Renal cortex interstitium (tissue), 11 donors: ENCODE data around the gene DISP3. TPM values are rescaled to one million over a fixed set of nuclear protein-coding genes. Genes with fewer than 3 reads are reported as not detected.

ENCODE experiments used
- DNase-seq, 11 donors: peaks; one replicate each; pipeline ENCODE4 v3.0.0-alpha.2; 2013; ENCODE audit warnings: low read depth in 9 of 11, low spot score in 4 of 11; ENCODE audit errors: extremely low read depth in 1 of 11
- polyA plus RNA-seq, 3 donors: library from polyadenylated mRNA; unstranded; fragments of 120-200 nt; gene quantifications; one replicate each; pipeline ENCODE4 v1.2.1, GENCODE V29; 2013; ENCODE audit not compliant: insufficient read length in 3 of 3

DISP3 gene
- polyA plus RNA-seq, 3 donors, result 0.72 to 2.1 (median 1.8) TPM

DNA sequence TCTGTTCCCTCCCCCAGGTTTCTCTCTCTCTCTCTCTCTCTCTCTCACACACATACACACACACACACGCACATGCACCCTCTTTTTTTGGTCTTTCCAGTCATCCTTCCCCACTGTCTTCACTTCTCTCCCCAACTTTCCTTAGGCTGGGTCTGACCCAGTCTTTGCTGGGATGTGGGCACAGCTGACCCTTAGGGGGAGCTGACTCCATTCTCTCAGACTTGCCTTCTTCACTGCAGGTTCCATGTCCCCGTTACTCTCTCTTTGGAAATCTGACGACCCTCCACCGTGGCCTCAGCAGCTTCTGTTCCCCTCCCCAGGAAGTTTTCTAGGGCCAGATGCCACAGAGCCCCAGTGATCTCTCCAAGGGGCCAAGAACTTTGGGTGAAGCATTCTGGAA, 2.1 kb downstream of the DISP3 start:
- no peak for DNase-seq

DNA sequence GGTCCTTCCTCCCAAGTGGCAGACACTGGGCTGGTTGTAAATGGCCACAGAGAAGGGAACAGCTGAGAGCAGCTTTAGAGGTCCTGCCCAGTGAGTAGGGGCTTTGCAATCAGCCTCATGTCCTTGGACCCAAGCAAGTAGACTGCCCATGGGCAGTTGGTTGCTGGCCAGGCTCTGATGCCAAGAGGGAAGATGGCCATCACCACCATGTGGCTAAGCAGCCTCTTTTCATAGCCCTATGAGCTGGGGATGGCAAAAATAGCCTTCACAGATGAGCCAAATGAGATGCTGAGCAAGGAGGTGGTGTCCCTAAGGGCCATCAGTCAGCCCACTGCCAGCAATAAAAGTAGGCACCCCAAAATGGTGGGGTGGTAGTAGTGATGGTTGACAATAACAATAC, 3.2 kb downstream of the DISP3 start:
- no peak for DNase-seq

DNA sequence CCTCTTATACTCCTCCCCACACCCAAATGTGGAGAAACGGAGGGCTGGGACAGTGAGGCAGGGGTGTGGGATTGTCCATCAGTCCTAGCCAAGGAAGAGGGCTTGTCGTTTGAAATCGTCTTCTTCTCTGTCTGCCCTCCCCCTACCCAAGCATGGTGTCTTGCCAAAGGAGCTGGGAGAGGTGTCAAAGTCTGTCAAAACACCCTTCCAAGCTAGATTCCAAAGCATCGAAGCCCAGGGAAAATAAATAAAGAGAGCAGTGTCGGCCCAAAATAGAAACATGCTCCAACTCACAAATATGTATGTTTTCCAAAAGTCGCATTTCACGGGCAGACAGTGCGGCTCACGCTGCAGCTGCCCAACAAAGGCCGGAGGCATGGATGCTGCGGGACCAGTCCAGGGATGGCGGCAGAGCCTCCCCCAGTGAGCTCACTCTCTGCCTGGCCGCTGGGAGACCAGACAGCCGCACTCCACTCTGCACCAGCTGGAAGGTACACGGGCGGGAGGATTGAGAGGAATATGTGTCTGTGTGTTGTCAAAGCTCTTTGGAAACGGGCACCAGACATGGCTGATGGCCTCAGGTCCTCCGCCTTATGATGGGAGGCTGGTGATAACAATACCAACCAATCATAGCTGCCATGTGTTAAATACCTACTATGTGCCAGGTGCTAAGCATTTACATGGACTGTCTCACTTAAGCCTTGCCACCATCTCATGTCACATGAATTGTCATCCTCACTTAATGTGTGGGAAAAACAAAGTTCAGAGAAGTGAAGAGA, 3.9 kb downstream of the DISP3 start:
- DNase-seq, result no peak

DNA sequence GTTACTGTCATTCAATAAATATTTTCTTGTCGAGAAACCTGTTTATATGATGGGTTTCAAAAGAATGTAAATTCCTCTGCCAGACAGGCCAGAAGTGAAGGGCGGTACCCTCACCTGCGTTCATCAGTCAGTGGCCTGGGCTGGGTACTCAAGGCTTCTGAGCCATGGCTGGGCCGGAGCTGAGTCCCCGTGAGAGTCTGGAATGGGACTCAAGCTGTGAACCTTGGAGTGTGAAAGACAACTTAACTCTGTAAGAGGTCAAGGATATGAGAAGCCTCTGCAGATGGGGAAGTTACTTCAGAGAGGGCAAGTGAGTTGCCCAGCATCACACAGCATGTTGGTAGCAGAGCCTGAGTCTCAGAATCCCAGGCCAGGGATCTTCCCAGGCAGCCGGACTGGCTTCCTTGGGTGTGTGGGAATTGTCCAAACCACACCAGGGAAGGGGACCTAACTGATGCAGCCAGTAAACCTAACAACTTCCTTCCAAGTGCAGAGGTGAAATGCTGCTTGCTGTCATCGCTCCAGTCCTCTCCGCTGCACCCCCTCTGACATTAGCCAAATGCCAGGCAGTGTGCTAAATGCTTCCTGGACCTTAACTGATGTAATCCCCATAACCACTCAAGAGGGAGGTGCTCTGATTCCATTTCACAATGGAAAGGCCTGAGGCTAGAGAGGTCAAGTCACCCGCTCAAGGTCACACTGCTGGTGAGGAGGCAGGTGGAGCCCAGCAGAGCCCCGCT, 4.8 kb downstream of the DISP3 start:
- no peak for DNase-seq

DNA sequence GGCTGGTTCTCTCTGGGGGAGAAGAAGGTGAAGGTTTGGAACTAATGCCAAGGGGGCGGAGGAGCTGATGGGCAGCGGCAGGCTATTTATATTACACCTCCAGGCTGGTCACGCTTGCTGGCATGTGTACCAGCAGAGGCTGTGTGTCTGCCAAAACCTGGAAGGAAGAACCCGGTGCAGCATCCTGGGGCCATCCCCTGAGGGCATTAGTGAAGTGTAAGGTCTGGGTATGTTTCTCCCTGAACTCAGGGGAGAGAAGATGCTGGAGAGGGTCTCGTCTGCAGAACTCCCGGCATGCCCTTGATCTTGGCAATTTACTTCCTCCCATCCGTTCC, 5.3 kb downstream of the DISP3 start:
- no peak for DNase-seq

DNA sequence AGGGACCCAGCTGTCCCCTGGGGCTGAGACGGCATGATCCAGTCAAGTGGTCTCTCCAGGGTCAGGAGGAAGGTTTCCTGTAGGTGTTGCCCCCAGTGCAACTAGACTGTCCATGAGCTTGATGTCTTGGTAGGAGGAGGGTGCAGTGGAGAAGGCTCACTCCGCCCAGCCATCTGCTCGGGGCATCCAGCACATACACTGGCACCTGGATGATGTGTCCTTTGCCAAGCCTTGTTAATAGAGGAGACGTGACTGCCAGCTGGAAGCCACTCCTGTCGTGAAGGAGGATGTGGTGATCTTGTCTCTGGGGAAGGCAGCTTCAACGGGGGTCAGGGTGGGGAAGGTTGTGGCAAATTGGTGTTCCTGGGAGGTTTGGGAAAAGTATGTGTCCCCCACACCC, 6.2 kb downstream of the DISP3 start:
- no peak for DNase-seq

DNA sequence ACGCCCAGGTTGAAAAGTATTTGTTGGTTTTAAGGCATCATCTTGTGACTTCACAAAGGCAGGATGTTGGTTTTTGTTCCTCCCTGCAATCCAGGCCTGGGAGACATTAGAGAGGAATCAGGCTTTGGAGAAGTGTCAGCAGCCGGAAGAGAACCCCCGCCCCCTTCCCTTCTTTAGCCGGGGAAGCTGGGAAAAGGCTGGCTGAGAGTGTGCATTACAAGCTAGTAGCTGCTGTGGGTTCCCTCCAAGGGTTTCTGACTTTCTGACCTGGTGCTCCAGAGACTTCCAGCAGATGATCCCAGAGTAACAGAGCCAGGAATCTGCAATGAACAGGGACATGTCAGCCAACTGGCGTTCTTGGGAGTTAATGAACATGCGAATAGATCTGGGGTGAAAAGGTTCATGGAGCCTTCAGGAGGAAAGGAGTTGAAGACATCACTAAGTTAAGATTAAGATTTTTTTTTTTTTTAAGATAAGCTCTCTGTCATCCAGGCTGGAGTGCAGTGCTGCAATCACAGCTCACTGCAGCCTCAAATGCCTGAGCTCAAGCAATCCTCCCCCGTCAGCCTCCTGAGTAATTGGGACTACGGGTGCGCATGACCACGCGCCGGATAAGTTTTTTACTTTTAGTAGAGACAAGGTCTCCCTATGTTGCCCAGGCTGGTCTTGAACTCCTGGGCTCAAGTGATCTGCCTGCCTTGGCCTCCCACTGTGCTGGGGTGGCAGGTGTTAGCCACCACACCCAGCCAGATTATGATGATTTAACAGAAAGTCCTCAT, 7.5 kb downstream of the DISP3 start:
- no peak for DNase-seq

DNA sequence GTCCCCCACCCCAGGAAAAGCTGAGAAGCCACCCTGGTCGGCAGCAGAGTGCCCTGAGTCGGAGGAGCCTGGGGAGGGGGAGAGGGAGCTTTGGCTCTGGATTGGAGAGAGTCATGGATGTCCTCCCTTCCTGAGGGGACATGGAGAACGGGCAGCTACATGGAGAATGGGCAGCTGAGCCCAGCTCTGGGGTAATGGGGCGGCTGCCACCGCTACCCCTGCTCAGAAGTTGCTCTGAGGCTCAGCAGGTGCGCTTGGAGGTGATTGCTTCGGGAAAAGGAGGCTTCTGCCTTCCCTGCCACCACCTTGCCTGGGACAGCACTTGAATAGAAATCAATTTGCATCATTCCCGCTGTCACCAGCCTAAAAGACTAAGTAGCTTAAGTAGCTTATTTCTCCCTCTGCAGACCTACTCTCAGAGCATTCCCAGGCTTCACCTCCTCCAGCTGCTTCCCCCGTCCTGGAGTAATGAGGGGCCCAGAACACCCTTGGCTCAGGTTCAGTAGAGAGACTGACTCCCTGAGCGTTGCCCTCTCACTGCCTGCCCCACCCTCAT, 8.3 kb downstream of the DISP3 start:
- DNase-seq, result no peak

DNA sequence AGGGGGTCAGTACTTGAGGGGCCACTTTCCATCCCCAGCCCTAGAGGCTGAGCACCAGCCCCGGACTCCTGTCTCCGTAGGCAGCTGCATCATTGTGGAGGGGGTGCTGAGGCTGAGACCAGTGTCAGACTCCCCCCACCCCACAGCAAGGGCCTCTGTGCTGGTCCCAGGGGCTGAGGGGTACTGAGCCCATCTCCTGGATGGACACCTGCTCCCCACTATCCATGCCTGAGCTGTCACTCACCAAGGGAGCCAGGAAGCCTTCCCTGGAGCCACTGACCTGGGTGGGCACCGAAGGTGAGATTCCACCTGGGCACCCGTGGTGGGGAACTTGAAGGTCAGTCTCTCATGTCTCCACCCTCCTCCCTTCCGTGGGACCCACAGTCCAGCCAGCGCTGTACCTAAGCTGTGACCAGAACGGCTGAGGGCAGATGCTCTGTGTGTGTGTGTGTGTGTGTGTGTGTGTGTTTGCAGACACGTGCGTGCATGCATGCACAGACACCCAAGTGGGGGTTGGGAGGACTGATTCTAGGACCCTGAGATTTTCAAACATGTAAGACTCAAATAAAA, 9.3 kb downstream of the DISP3 start:
- no peak for DNase-seq

DNA sequence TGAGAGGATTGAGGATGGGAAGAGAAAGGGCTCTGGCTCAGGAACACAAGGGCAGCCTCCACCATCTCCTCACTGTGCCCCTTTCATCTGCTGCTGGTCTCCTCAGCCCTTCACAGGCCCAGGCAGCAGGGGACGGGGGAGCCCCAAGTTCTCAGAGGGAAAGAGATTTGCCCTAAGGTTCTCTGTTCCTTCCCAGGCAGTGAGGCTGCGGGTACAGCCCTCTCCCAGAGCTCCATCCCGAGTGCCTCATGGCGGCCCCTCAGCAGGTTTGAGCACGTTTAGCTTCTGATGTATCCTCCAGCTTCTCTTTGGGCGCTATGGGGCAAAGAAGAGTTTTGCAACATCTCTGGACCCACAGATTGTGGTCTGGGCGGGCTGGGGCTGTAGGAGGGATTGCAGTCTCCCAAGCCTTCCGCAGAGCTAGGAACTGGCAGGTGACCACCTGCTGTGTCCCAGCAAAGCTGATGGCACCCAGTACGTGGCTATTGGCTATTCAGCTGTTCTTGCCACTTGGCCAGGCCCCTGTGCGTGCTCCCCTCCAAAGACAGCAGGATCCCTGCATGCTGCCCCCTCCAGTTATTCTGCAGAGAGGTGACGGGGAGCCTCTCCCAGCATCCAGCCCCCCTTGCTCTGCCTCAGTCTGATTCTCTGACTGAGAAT, 10.1 kb downstream of the DISP3 start:
- no peak for DNase-seq

DNA sequence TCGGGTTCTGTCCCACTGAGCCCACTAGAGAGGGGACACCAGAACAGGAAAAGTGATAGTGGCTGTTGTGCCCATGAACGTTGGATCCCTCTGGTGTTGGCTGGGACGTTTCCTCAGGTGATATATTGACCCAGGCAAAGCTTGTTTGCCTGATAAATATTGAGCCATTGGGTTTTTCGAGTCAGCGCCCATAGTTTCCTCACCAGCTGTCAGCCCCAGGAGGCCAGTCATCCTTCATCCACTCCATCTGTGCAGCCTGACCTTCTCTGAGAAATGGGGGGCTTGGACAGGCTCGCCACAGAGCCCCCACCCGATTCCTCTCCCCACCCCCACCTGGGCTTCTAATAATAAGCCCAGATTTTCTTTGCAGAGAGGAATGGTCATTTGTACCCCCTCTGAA, 13.3 kb downstream of the DISP3 start:
- DNase-seq, result no peak

DNA sequence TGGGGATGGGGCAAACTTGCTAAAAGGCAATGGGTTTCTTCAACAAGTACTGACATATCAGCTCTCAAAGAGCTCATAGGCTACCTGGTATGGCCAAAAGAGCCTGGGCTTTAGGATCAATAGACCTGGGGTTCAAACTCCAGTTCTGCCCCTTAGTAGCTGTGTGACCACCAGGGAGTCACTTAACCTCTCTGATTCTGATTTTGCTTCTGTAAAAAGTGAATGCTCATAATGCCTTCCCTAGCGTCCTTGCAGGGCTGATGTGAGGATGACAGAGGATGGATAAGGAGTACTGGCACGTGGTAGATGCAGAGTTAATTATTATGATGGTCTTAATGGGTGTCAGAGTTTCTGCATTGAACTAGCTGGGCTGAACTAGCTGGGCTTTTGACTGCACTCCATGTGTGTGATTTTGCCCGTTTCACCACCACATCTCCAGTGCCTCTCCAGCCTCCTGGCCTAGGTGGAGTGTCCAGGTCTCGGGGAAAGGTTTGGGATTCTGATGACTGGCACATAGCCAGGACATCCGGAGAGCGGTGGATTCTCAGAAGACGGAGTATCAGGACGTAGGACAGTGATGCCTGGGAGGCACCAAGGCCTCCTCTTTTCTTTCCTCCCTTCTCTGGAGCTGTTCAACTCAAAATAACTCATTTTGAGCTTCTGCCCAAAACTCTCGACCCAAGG, 15.2 kb downstream of the DISP3 start:
- DNase-seq, result no peak

DNA sequence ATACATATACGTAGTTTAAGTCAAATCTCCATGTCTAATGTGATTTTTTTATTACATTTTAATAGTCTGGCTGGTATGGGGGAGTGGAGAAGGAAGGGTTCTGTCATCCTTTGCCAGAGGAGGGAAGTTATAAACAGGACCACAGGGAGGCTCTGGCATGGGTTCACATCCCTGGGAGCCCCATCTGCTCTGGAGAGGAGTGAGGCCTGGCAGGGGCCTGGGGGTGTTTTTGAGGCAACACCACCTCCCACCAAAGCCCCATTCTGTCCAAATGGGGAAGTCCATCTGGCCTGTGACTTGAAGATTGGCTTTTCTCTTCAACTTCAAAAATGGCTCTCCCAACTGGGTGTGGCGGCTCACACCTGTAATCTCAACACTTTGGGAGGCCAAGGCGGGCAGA, 15.8 kb downstream of the DISP3 start:
- DNase-seq, result no peak

DNA sequence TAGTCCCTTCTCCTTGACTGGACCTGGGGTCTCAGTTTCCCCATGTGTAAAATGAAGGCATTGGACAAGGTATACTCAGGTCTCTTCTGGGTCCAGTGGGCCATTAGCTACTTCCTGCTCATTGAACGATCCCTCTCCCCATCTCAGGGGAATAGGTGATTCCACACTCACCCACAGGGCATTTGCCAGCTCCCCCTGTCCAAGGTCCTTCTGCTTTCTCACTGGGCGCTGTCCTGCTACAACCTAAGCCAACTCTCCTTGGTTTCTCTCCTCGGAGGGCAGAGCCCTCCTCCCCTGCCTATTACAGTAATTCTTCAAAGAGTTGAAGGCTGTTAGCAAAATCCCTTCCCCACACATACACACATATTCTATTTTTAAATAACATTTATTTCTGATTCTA, 16.6 kb downstream of the DISP3 start:
- no peak for DNase-seq

DNA sequence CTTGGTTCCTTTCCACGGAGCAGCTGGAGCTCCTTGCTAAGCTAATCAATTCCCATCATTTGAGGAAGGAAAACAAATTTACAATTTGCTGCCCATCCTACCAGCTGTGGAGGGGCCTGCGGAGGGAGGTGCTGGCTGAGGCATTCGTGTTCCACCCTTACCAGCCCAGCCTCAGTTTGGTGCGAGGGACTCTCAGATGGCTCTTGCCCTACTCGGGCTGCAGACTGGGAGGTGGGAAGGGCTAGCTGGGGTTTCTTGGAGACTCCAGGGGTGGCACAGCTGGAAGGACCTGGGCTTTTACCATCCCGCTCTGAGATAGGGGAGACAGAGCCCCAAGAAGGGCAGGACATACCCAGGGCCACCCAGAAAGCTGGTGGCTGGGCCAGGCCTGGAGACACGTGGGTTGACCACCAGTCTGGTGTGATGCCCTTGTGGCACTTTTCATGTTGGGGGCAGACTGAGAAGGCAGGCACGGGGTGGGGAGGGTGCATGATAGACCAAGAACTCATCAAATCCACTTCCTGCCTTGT, 17.7 kb downstream of the DISP3 start:
- DNase-seq, result no peak

DNA sequence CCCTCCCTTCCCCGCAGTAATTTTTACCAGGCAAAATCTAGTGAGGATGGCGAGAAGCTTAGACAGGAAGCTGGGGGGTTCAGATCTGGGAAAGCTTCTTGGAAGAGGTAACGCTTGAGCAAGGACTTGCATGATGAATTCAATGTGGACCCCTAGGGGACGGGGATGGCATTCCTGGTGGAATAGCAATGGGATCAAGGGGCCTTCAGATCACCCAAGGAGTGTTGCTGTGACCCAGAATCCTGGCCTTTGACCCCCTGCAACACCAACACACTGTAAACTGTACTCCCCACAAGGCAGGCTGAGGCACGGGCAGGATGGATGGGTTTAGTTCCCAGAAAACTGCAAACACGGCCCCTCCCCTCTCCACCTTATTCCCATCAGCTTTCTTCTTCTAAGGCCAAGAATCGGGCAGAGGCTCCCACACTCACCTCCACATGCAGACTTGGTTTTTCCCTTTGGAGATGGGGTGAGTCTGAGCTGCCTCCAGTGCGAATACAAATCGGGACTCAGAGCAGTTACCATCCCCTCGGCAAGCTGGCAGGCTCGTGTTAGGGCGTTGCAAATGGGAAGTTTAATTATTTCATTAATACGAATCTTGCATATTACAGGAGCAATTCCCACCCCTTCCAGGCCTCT, 20.1 kb downstream of the DISP3 start:
- no peak for DNase-seq

DNA sequence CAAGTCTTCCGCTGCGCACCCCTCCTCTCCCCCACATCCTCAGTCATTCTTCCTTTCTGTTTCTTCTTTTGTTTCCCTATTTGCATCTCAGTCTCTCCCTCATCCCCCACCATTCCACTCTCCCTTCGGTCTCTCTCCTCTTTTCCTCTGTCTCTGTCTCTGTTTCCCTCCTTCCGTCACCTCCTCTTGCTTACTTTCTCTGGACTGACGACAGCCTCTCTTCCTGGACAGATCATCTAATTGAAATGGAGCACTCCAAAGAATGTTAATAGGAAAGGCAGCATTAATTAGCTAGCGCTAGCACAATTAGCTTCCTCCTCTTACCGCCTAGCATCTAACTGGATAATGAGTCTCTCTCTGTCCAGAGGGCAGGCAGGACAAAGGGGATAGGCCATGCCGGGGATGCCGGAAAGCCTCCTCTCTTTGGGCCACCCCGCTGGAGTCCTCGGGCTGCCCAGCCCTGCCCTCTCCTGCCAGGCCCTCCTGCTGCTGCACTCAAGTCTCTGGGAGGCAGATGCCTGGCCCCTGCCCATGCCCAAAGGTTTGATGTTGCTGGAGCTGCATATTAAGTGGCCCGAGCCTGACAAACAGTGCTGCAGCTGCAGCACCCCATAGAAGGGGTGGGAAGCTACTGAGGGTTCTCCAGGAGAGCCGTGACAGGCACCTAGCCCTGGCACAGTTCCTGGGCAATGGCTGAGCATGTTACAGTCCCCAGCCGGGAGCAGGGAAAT, 20.8 kb downstream of the DISP3 start:
- no peak for DNase-seq
